GM12892 (cell line): ENCODE results near the gene TMEM273.

Experiments
- POLR2A ChIP-seq: IDR thresholded peaks from 2 replicates; pipeline ENCODE4 v1.6.1; 2011; ENCODE audit warnings: low read depth, low read length, control low read depth
- POLR2AphosphoS5 ChIP-seq: IDR thresholded peaks from 2 replicates; pipeline ENCODE4 v1.6.1; 2011; ENCODE audit warnings: low read depth, low read length, control low read depth

GRCh38 chr10:49182776-49183175 lies 5.4 kb downstream of the TMEM273 start:
- TF ChIP-seq POLR2AphosphoS5 (no peak), POLR2A (no peak)
